Left forelimb (tissue), 1 donor: ENCODE measurements around the gene DLX6.
"Not testable (repeated sequence)": the region's sequence is repeated elsewhere in the genome, so short reads cannot be mapped to it uniquely, and the experiment has no call there.

Source experiments
- DNase-seq: peaks from one replicate; pipeline ENCODE4 v3.0.0-alpha.2; 2018; ENCODE audit warnings: low spot score

The DLX6 gene

GRCh38 chr7:97024209-97025129, 19.1 kb downstream of the DLX6 start, which contains the start of gene DLX5:
Gene DLX5, minus strand, starts transcription at chr7:97024831. Its CDS starts 208 bp downstream, at chr7:97024623.
- DNase-seq, result no peak

- no peak for DNase-seq
Measured at GRCh38 chr7:97025130-97025499, 19.8 kb downstream of the DLX6 start.

- no peak for DNase-seq
Measured at GRCh38 chr7:97025983-97026714, 20.8 kb downstream of the DLX6 start.

- no peak for DNase-seq
Measured at GRCh38 chr7:97026715-97027426, 21.5 kb downstream of the DLX6 start.

- DNase-seq, result no peak
Measured at GRCh38 chr7:97027427-97028234, 22.3 kb downstream of the DLX6 start.

GRCh38 chr7:97034213-97034852, 29.0 kb downstream of the DLX6 start:
- DNase-seq, result not testable (repeated sequence)

GRCh38 chr7:97039374-97040065, 34.2 kb downstream of the DLX6 start:
- DNase-seq, result no peak

GRCh38 chr7:97043281-97043680, 37.9 kb downstream of the DLX6 start:
- no peak for DNase-seq
